SK-N-DZ (cell line): ENCODE data around the gene RPS28.

Experiments
- DNase-seq: peaks from one replicate; pipeline ENCODE4 v3.0.0-alpha.2; 2015; ENCODE audit warnings: low spot score

RPS28 gene

GRCh38 chr19:8371011-8371804 lies 49.9 kb downstream of the RPS28 start:
- DNase-seq: no peak
